ENCODE data around the gene PKD2.
"Not testable (repeated sequence)": the region's sequence is repeated elsewhere in the genome, so short reads cannot be mapped to it uniquely, and the experiment has no call there.

PKD2 gene

DNA sequence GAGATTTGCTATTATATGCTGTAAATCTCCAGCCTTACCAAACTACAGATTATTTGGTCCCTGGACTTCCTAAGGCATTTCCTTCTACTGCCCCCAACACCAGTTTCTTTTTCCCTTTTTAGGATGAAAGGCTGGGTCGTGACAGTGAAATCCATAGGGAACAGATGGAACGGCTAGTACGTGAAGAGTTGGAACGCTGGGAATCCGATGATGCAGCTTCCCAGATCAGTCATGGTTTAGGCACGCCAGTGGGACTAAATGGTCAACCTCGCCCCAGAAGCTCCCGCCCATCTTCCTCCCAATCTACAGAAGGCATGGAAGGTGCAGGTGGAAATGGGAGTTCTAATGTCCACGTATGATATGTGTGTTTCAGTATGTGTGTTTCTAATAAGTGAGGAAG is 67.9 kb downstream of the PKD2 start:
- no peak for DNase-seq

DNA sequence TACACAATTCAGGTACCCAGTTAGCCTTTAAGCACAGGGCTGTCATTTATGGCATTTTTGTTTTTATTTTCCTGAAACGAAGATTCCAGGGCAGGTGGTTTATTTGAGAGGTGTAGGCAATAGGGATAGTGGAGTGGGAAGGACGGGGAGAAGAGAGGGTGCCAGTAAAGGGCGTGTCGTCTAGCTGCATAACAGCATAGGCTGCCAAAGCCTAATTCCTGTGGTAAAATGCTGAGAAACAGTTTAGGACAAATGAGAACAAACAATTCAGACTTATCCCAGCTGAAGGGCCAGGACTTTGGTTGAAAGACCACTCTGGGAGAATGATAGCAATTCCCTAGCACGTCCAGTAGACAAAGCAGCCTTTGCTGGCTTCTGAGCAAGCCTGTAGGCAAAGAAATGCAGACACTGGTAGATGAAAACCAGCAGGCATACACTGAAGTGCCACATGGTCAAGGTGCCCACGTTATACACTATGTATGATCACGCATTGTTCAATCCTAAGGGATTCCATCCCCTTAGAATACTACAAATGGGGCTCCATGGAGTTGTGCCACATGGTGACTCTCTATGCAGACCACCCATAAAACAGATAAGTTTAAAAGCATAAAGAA is 70.6 kb downstream of the PKD2 start:
- no peak for DNase-seq

DNA sequence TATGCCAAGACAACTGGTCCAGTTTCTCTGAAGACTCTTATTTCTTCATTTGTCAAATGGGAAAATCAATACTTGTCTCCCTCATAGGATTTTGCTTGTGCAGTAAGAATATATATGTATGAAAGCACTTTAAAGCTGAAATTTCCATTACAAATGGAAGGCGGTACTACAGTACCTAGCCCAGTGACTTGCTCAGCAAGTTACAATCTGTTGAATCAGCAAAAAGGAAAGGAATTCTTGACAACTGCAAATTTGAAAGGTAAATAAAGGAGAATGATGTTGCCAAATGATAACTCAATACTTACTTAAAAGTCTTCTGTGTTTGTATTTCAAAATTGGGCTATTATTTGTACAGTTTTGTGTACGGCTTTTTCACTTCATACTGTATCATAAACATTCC is 71.1 kb downstream of the PKD2 start:
- no peak for DNase-seq

DNA sequence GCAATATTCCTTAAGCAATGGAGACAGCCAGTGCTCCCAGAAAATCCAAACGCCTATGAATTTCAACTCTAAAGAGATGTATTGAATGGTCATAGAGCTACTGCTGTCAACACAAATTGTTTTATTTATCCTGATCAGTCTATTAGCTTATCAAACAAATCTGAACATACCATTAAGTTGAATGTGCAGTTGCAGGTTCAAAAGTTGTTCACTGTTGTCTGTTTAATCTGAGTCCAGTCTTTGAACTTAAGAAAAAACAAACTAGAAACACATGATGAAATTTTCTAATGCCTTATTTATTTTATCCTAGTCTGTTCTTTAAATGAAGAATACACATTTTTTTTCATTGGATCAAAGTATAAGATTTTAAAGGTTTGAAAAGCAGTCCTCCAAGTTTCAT is 73.2 kb downstream of the PKD2 start:
- DNase-seq: no peak

DNA sequence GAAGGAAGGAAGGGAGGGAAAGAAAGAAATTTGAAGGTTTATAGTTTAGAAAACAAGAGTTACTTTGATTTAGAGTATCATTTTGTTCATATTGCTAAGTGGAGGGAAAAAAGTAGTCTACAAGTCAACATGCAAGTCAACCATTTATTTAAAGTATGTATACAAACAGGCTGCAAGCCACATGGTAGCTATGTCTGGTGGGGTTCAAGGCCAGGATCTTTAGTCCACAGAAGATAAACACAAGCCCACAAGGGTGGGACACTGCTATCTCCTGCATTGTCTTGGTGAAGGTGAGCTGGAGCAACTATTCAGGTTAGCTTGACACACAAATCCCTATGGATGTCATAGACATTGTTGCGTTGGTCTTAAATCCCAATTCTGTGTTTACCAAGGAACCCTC is 79.6 kb downstream of the PKD2 start:
- DNase-seq: no peak

DNA sequence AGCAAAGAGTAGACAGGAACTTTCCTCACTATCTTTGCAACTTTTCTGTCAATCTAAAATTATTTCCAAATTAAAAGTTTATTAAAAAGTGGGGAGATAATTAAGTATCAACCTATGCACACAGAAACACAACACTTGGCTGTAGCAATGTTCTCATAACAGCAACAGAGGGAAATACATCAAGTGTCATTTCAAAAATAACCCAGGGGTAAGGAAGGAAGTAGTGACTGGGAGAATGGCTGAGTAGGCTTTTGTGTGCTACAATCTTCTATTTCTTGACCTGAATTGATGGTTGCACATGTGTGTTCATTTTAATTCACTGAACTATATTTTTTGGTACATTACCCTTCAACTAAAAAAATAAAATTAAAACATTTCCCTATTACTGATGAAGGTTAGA is 83.5 kb downstream of the PKD2 start:
- DNase-seq: no peak

DNA sequence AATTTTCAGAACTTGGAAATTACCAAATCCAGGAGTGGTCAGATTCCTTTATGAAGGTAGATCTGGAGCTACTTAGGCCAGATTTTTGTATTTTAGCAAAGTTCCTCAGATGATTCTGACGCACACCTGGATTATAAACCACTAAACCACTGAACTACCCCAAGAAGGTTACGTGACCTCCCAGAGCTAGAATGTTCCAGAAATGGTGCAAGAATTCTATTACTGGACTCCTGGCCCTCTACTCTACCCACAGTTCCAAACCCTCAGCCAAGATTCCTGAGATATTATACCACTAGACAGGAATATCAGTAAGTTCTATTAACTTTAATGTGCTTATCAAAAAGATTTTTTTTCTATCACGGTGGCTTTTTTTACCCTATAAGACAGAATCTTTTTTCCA is 83.9 kb downstream of the PKD2 start:
- DNase-seq: no peak

DNA sequence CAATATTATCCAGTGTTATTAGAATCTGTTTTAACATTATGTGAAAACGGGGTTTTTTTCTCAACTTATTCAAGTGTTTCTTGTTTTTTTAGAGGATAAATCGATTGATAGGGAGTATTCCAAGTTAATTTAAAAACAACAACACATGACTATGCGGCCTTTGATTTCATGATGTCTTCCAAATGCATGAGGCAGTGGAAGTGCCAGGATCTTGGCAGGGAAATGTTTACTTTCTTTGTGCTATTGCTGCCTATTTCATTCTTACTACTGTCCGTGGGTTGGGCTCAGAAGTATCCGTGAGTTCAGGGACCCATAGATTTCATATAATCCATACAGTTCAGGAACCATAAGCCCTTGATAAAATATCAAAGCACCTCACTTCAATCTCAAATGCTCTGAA is 86.4 kb downstream of the PKD2 start:
- no peak for DNase-seq

DNA sequence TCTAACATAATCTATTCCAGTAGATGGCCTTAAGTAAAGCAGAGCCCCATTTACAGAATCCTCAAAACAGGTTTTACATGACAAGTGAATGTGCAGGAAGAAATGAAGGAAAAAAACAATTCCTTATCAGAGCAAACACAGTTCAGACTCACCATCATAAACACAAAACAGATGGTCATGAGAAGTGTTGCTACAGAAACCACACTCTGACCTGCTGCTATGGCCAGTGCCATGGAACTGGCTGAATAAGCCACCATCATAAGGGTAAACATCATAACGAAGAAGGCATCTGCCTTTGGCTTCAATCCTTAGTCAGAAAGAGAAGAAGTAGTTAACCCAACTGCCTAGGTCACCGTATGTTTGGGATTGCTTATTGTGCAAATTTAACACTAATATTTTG is 89.9 kb downstream of the PKD2 start:
- no peak for DNase-seq

DNA sequence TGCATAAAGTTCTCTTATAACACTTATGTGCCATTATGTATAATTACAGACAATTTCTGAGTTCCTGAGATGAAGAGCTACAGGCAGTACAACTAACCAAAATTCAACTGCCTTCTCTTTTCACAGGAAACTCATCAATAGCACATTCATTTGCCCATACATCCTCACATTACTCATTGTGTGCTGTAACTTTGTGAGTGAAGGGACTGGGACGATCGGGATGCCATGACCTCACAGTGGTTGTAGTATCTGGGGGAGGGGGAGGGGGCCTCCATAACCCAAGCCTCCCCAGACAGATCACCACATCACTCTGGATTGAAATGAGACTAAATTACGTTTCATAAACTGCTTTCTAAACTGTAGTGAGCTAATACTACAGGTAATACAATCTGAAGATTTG is 90.3 kb downstream of the PKD2 start:
- DNase-seq: no peak

DNA sequence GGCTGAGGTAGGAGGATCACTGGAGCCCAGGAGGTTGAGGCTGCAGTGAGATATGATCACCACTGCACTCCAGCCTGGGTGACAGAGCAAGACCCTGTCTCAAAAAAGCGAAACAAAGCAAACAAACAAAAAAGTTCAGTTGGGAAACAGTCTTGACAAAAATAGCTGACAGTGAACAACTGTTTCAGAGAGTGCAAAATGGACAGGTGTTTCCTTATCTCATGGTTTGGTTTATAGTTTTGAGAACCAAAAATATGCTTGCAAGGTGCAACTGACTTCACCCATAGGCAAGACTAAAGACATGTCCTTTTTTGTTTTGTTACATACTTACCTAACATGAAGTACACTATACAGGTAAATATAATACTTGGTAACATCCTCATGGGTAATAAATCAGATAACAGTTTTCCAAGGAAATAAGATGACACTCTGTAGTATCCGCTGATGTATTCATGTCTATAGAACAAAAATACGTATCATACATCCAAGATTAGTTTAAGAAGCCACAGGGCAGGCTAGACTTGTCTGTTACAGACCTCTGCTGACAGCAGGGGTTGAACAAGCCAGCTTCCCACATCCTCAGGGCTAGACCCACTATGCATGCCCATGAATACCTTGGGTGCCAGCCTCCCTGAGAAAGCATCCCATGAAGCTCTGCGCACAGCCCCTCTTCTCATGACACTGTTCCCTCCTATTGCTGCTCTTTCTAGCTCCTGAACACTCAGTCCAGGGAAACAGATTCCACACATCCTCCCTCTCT is 91.7 kb downstream of the PKD2 start:
- no peak for DNase-seq

DNA sequence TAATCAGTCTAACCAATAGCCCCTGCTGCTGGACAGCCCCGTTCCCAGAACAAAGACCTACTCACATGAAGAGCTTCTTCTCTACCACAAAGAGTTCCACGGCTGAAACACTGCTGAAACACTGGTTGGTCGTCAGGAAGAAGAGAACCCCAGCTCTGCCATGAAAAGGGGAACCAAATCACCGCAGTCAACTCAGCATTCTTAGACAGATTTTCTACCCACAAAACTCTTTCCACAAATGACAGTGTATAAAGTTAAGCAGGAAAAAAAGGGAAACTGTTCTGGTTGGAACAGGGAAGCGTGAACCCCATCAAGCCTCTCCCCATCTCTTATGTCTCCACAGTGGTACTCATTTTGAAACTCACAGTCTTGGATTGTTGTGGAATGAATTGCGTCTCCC is 93.7 kb downstream of the PKD2 start:
- DNase-seq: no peak

DNA sequence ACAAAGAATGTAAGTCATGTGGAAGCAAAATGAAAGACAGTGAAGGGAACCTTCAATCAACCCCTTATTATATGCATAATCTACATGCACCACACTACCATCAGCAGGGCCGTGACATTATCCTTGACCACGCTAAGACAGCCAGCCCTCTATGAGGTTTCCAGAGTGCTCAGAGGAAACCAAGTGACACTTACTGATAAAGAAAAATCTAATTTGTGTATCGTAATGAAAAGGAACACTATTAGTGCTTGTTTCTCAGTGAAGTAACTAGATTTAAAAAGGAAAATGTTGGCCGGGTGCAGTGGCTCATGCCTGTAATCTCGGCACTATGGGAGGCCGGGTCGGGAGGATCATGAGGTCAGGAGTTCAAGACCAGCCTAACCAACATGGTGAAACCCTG is 94.6 kb downstream of the PKD2 start:
- no peak for DNase-seq

DNA sequence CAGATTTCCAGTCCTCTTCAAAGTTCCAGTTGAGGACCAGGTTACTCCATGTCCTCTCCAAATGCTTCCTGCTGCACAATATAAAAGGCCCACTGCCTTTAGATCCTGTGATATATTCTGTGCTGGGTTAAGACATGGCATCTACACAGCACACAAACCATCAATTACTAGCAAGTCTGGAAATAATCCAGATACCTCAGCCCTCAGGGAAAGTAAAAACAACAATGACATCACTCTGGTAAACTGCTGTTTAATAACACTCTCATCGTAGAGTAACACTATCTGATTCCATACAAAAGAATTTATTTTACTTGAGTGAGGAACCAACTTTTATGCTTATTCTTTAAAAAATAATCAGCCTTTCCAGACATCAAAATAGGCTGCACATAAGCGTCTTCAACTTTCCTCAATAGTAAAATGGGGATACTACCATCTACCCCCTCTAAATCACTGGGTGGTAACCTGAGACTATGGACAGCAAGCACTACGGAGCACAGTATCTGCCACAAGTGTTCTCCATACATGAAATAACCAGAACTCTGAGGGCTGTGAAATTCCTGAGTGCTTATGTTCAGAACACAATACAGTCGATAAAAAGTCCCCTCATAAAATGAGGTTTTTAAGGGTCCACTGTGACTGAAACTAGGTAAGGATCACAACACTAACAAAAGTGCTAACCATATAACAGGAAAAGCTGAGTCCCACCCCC is 97.6 kb downstream of the PKD2 start:
- DNase-seq: peak in 1 of 3 experiments; percentile 73

DNA sequence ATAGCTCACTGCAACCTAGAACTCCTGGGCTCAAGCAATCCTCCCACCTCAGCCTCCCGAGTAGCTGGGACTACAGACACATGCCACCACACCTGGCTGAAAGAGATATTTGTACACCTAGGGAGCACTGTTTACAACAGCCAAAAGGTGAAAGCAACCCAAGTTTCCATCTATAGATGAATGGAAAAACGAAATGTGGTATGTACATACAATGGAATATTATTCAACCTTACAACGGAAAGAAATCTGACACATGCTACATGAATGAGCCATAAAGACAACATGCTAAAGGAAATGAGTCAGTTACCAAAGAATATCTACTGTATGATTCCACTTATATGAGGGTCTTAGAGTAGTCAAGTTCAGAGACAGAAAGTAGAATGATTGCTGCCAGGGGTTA is 98.8 kb downstream of the PKD2 start:
- no peak for DNase-seq

DNA sequence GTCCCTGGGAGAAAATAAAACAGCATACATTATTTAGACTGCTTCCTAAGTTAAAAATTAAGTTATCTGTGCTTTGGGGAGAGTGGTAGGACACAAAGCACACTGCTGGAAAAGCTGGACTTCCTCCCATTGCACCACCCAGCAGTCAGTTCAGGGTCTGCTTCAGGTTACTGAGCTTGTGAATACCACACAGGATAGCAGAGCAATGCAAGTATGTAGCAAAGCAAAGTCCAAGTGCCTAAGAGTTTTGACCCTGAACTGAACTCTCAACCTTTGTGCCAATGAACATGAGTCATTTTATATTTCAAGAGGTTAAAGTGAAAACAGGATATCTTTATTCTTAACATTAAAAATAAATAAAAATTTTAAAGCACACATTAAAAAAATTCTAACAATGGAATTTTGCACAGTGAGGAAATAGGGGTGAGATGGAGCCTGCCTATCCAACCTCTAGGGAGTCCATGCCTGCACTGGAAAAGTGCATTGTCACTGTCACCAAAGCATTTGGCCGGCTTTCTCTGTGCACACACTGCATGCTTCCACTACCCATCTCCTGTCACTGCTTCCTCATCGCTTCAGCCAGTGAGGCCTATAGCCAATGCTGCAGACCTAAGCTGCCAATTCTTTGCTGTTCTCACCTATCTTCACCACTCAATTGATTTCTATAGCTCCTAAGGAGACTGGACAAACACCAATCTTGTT is 100.1 kb downstream of the PKD2 start:
- no peak for DNase-seq

DNA sequence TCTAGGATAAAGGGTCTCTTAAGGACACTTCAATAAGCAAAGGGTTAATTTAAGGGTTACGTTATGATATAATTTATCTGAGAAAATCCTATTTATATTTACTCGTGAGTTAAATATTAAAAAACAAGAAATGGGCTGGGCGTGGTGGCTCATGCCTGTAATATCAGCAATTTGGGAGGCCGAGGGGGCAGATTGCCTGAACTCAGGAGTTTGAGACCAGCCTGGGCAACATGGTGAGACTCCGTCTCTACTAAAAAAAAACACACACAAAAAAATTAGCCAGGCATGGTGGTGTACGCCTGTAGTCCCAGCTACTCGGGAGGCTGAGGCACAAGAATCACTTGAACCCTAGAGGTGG is 100.7 kb downstream of the PKD2 start:
- DNase-seq: not testable (repeated sequence)

DNA sequence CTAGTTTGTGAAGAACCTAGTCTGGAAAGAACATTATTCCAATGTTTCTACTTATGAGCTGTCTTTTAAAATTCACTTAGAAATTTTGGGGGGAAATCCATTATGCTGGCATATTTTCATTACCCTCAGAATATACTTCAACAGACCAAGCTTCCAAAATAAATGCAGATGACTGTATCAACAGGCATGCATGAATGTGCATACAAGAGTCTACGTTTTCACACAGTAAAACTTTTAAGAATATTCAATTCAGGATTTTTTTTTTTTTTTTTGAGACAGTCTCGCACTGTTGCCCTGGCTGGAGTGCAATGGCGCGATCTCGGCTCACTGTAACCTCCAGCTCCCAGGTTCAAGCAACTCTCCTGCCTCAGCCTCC is 101.3 kb downstream of the PKD2 start:
- no peak for DNase-seq

DNA sequence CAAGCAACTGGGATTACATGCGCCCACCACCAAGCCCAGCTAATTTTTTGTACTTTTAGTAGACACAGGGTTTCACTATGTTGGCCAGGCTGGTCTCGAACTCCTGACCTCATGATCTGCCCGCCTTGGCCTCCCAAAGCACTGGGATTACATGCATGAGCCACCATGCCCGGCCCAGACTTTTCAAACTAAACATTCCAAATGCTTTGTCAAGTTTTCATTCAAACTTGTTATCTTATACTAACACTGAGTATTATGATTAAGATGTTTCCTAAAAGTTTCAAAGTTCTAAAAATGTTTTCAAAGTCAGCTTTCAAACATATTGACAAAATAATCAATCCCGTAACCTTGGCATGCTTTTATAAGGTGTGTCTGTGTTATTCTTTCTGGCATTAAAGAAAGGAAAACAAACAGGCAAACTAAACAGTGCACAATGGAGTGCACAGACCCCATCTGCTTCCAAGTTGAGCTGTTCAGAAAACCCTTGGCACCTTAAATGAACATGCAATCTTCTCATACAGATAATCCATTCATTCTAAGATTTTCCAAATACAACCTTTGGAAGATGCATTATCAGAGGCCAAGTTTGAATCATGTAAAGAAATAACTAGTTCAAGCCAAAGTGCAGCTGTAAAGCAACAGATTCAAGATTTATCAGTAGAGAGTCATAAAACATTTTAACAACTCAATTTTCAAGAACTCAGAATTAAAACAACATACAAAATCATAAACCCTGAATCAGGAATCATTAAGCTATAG is 101.9 kb downstream of the PKD2 start:
- no peak for DNase-seq

DNA sequence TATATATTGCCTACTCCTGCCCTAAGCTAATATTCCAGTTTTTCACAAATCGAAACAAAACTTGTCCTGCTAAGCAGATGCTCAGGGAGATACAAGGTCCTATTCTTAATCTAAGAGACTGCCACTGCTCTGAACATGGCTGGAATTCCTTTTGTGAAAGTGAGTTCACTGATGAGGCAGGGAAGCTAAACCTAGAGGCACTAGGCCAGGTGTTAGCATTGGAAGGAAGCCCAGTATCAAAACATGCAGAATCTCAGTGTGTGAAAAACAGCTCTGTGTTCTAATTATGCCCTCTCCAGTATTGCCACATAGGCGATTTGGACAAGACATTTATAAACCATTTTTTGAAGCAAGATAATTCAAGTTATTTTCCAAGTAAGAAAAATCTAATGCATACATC is 103.4 kb downstream of the PKD2 start:
- no peak for DNase-seq

DNA sequence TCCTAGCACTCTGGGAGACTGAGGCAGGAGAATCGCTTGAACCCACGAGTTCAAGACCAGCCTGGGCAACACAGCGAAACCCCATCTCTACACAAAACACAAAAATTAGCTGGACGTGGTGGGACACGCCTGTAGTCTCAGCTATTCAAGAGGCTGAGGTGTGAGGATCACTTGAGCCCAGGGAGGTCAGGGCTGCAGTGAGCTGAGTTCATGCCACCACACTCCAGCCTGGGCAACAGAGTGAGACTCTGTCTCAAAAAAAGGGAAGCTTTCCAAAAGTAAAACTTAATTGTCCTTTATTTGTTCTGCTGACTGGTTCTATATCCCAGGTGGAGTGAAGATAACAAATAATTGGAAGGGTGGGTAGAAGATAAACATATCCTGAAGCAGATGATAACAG is 105.4 kb downstream of the PKD2 start:
- no peak for DNase-seq

DNA sequence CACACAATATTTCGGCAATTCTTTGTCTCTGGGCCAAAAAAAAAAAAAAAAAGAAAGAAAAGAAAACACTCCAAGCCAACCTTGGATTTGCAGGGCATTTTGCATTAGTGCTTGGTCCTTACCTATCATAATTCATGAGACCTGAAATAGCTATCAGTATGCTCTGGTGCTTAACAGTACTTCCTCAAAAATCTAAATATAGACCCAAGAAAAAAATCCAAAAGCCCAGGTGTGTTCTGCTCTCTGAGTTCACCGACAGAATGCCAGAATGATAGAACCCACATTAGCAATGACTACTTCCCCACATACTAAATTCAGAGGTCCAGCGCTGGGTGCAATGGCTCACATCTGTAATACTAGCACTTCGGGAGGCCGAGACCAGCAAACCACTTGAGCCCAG is 108.2 kb downstream of the PKD2 start:
- no peak for DNase-seq

DNA sequence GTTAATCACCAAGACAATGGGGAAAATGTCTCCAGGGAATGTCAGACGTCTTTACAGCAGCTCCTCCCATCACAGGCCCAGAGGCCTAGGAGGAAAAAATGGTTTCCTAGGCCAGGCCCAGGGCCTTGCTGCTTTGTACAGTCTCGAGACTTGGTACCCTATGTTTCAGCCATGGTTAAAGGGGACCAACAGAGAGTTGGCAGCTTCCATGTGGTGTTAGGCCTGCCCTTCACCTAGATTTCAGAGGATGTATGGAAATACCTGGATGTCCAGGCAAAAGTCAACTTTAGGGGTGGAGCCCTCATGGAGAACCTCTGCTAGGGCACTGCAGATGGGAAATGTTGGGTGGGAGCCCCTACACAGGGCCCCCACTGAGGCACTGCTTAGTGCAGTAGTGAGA is 112.5 kb downstream of the PKD2 start:
- DNase-seq: no peak

All from NCI-H1417 (cell line).